Esophagus squamous epithelium (tissue), 4 donors: ENCODE measurements around the gene KCNB1.

Experiments
- CTCF ChIP-seq, 6 experiments: fragments of 450-650 bp in 4 of 6; fragments of 200-600 bp in 2 of 6; sonication (generic) in 2 of 6; IDR thresholded peaks; one replicate each; pipeline ENCODE4 v1.5.1; 2016 to 2019; ENCODE audit warnings: antibody characterized with exemption in 6 of 6, mild to moderate bottlenecking in 4 of 6, moderate library complexity in 4 of 6
- POLR2A ChIP-seq, 4 donors: fragments of 450-650 bp; IDR thresholded peaks; one replicate each; pipeline ENCODE4 v1.6.1; 2017; ENCODE audit warnings: antibody characterized with exemption in 4 of 4, mild to moderate bottlenecking in 4 of 4, moderate library complexity in 3 of 4

DNA sequence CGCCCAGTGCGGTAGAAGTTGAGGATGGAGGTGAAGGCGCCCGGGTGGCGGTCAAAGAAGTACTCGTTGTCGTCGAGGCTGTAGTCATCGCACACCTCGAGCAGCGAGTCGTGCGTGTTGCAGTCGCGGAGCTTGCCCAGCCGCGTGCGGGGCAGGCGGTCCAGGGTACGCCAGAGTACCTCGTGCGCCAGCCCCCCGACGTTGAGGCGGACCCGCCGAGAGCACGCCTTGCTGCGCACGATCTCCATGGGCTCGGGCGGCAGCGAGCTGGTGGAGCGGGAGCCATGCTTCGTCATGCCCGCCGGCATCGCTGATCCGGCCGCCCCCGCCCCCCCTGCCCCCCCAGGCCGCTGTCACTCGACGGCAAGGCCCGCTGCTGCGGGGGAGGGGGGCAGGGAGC lies 295 bp downstream of the KCNB1 start:
- TF ChIP-seq POLR2A (IDR thresholded peaks at IDR 0.05) (no peak), CTCF (IDR thresholded peaks at IDR 0.05) (no peak)
